Measurements from ENCODE around the gene TEC.

TEC gene

DNA sequence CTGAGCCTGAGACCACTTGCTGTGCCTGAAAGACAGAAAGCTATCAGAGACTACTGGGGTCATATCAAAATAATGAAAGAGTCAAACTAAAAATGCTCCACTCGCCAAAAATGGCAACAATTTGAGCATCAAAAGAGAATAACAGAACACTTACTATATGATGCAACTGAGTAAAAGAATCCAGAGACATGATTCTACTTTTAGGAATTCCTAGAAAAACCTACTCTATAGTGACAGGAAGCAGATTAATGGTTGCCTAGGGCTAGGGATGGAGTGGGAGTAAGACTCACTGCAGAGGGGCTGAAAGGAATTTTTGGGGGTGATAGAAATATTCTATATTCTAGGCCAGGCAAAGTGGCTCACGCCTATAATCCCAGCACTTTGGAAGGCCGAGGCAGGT is 42.3 kb upstream of the TEC start:
- Histone ChIP-seq H3F3A (ENCODE audit: low read depth) (no peaks in the 10 kb centered on the region), H3K4me1 (ENCODE audit: insufficient read depth, low read length, poor library complexity, severe bottlenecking) (peaks cover 5% of the 10 kb centered on the region), H3K79me2 (ENCODE audit: insufficient read depth, low read length) (no peaks in the 10 kb centered on the region), H2AFZ (ENCODE audit: low read length) (no peak overlapping the region), H3K27me3 (ENCODE audit: insufficient read depth, low read length, poor library complexity, severe bottlenecking) (no peaks in the 10 kb centered on the region), H3K9me3 (ENCODE audit: insufficient read depth, low read depth, low read length) (no peaks in the 10 kb centered on the region), H3K9ac (ENCODE audit: low read depth, low read length, poor library complexity, severe bottlenecking) (no peak overlapping the region), H3K36me3 (ENCODE audit: insufficient read depth, low read length) (no peaks in the 10 kb centered on the region), H4K20me1 (ENCODE audit: insufficient read depth, low read length, poor library complexity, severe bottlenecking) (no peaks in the 10 kb centered on the region), H3K4me2 (ENCODE audit: low read depth, low read length, poor library complexity, severe bottlenecking) (no peak overlapping the region), H3K9me2 (replicated peaks; ENCODE audit: low read depth, low read length) (no peaks in the 10 kb centered on the region), H3K4me3 (ENCODE audit: low read length, poor library complexity, severe bottlenecking) (no peak overlapping the region)
- no peak for TF ChIP-seq EZH2phosphoT487 (IDR thresholded peaks at IDR 0.05; ENCODE audit: borderline replicate concordance)
- TF ChIP-seq, protein P1, sequence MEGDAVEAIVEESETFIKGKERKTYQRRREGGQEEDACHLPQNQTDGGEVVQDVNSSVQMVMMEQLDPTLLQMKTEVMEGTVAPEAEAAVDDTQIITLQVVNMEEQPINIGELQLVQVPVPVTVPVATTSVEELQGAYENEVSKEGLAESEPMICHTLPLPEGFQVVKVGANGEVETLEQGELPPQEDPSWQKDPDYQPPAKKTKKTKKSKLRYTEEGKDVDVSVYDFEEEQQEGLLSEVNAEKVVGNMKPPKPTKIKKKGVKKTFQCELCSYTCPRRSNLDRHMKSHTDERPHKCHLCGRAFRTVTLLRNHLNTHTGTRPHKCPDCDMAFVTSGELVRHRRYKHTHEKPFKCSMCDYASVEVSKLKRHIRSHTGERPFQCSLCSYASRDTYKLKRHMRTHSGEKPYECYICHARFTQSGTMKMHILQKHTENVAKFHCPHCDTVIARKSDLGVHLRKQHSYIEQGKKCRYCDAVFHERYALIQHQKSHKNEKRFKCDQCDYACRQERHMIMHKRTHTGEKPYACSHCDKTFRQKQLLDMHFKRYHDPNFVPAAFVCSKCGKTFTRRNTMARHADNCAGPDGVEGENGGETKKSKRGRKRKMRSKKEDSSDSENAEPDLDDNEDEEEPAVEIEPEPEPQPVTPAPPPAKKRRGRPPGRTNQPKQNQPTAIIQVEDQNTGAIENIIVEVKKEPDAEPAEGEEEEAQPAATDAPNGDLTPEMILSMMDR (conservative IDR thresholded peaks at IDR 0.05; ENCODE audit: low read length) = no peak

DNA sequence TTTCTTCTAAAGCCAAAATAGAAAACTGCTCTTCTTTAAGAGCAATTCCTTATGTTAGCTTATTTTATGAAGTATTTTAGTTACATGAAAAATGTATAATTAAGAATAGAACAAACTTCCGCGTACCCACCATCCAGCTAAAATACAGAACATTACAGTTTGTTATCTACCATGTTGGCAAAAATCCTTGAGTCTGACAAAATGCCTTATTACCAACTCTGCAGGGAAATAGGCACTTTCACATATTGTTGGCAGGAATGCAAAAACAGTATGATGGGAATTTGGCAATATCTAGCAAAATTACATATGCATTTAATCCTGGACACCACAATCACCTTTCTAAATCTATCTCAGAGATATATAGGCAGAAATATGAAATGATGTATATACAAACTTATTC is 39.3 kb upstream of the TEC start:
- H3K9me3 ChIP-seq (ENCODE audit: insufficient read depth, low read depth, low read length) = no peaks in the 10 kb centered on the region
- no peak overlapping the region for H3K4me2 ChIP-seq (ENCODE audit: low read depth, low read length, poor library complexity, severe bottlenecking)
- TF ChIP-seq EZH2phosphoT487 (IDR thresholded peaks at IDR 0.05; ENCODE audit: borderline replicate concordance) = no peak
- TF ChIP-seq, protein P1 (conservative IDR thresholded peaks at IDR 0.05; ENCODE audit: low read length) = no peak
- H4K20me1 ChIP-seq (ENCODE audit: insufficient read depth, low read length, poor library complexity, severe bottlenecking) = no peaks in the 10 kb centered on the region
- no peaks in the 10 kb centered on the region for H3K79me2 ChIP-seq (ENCODE audit: insufficient read depth, low read length)
- no peak overlapping the region for H3K9ac ChIP-seq (ENCODE audit: low read depth, low read length, poor library complexity, severe bottlenecking)
- no peaks in the 10 kb centered on the region for H3F3A ChIP-seq (ENCODE audit: low read depth)
- no peak overlapping the region for H3K4me3 ChIP-seq (ENCODE audit: low read length, poor library complexity, severe bottlenecking)
- no peaks in the 10 kb centered on the region for H3K36me3 ChIP-seq (ENCODE audit: insufficient read depth, low read length)
- H3K4me1 ChIP-seq (ENCODE audit: insufficient read depth, low read length, poor library complexity, severe bottlenecking) = peaks cover 5% of the 10 kb centered on the region
- H3K9me2 ChIP-seq (replicated peaks; ENCODE audit: low read depth, low read length) = no peaks in the 10 kb centered on the region
- no peaks in the 10 kb centered on the region for H3K27me3 ChIP-seq (ENCODE audit: insufficient read depth, low read length, poor library complexity, severe bottlenecking)
- no peak overlapping the region for H2AFZ ChIP-seq (ENCODE audit: low read length)

DNA sequence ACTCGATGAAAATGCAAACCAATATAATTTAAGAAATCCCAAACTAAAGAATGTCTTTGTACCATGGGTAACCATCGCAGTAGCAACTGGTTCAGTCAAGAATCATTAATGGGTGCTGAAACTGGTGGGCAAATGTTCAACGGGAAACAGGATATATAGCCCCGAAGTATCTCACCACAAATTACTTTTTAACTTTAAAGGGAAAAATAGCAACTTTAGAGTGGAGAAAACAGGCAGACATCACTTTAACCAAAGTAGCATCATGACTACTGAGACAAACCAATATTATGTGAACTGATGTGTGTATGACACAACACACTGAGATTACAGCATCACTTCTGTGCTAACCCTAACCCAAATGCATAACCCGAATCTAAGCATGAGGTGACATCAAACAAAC is 37.9 kb upstream of the TEC start:
- Histone ChIP-seq H3K27me3 (ENCODE audit: insufficient read depth, low read length, poor library complexity, severe bottlenecking) (no peaks in the 10 kb centered on the region), H3K36me3 (ENCODE audit: insufficient read depth, low read length) (no peaks in the 10 kb centered on the region), H3K9ac (ENCODE audit: low read depth, low read length, poor library complexity, severe bottlenecking) (no peak overlapping the region), H2AFZ (ENCODE audit: low read length) (no peak overlapping the region), H3K4me2 (ENCODE audit: low read depth, low read length, poor library complexity, severe bottlenecking) (no peak overlapping the region), H3K4me1 (ENCODE audit: insufficient read depth, low read length, poor library complexity, severe bottlenecking) (peaks cover 5% of the 10 kb centered on the region), H3K79me2 (ENCODE audit: insufficient read depth, low read length) (no peaks in the 10 kb centered on the region), H3K9me2 (replicated peaks; ENCODE audit: low read depth, low read length) (no peaks in the 10 kb centered on the region), H3K9me3 (ENCODE audit: insufficient read depth, low read depth, low read length) (no peaks in the 10 kb centered on the region), H3K4me3 (ENCODE audit: low read length, poor library complexity, severe bottlenecking) (no peak overlapping the region), H4K20me1 (ENCODE audit: insufficient read depth, low read length, poor library complexity, severe bottlenecking) (no peaks in the 10 kb centered on the region), H3F3A (ENCODE audit: low read depth) (no peaks in the 10 kb centered on the region)
- TF ChIP-seq EZH2phosphoT487 (IDR thresholded peaks at IDR 0.05; ENCODE audit: borderline replicate concordance) = no peak
- TF ChIP-seq, protein P1 (conservative IDR thresholded peaks at IDR 0.05; ENCODE audit: low read length) = no peak

Data from Loucy (cell line).